Fibroblast of peridontal ligament (primary cell): ENCODE data around the gene CDH4.

Source experiments
- DNase-seq: peaks from one replicate; pipeline ENCODE4 v3.0.0-alpha.2; 2010; ENCODE audit errors: extremely low read depth

CDH4 gene

GRCh38 chr20:61927193-61927825, 675.2 kb downstream of the CDH4 start:
- no peak for DNase-seq

- DNase-seq, result no peak
Measured at GRCh38 chr20:61927826-61928541, 675.9 kb downstream of the CDH4 start.

- no peak for DNase-seq
Measured at GRCh38 chr20:61929561-61929960, 677.5 kb downstream of the CDH4 start.

- DNase-seq, result no peak
Measured at GRCh38 chr20:61929971-61930666, 678.1 kb downstream of the CDH4 start.

- DNase-seq, result no peak
Measured at GRCh38 chr20:61930776-61931475, 678.9 kb downstream of the CDH4 start.

- DNase-seq, result no peak
Measured at GRCh38 chr20:61931476-61932198, 679.6 kb downstream of the CDH4 start.

- no peak for DNase-seq
Measured at GRCh38 chr20:61932199-61932592, 680.1 kb downstream of the CDH4 start.

- DNase-seq, result no peak
Measured at GRCh38 chr20:61932711-61933480, 680.8 kb downstream of the CDH4 start.

- no peak for DNase-seq
Measured at GRCh38 chr20:61933481-61933950, 681.5 kb downstream of the CDH4 start.

- no peak for DNase-seq
Measured at GRCh38 chr20:61933951-61934715, 682.1 kb downstream of the CDH4 start.

- DNase-seq, result no peak
Measured at GRCh38 chr20:61934716-61935530, 682.9 kb downstream of the CDH4 start.

GRCh38 chr20:61935926-61936700, 684.1 kb downstream of the CDH4 start:
- no peak for DNase-seq

- no peak for DNase-seq
Measured at GRCh38 chr20:61936701-61937131, 684.7 kb downstream of the CDH4 start.

- no peak for DNase-seq
Measured at GRCh38 chr20:61937146-61937962, 685.3 kb downstream of the CDH4 start.

- no peak for DNase-seq
Measured at GRCh38 chr20:61937963-61938838, 686.1 kb downstream of the CDH4 start.
